NCI-H774 (cell line): ENCODE results near the gene HDAC7.
"Not testable (repeated sequence)": the region's sequence is repeated elsewhere in the genome, so short reads cannot be mapped to it uniquely, and the experiment has no call there.

ENCODE experiments used
- DNase-seq: peaks from one replicate; lab custom pipeline; 2025; lab: John Stamatoyannopoulos, UW

The HDAC7 gene

GRCh38 chr12:47828008-47828975, 8.6 kb upstream of the HDAC7 start:
- no peak for DNase-seq

GRCh38 chr12:47825173-47825639, 5.5 kb upstream of the HDAC7 start:
- DNase-seq, result no peak

- DNase-seq, result no peak
These were observed 4.9 kb upstream of the HDAC7 start for GRCh38 chr12:47824635-47825034.

GRCh38 chr12:47824198-47824597, 4.5 kb upstream of the HDAC7 start:
- DNase-seq, result no peak

- DNase-seq, result no peak
These were observed 3.9 kb upstream of the HDAC7 start for GRCh38 chr12:47823422-47824086.

- DNase-seq, result no peak
These were observed 3.2 kb upstream of the HDAC7 start for GRCh38 chr12:47822863-47823262.

- no peak for DNase-seq
These were observed 2.7 kb upstream of the HDAC7 start for GRCh38 chr12:47822401-47822800.

GRCh38 chr12:47821346-47821706, 1.6 kb upstream of the HDAC7 start:
- DNase-seq, result no peak

GRCh38 chr12:47820631-47821345, 1.1 kb upstream of the HDAC7 start:
- no peak for DNase-seq

GRCh38 chr12:47819138-47819895, 386 bp downstream of the HDAC7 start:
- DNase-seq, result no peak

- DNase-seq, result no peak
These were observed 1.1 kb downstream of the HDAC7 start for GRCh38 chr12:47818467-47819137.

GRCh38 chr12:47818007-47818376, 1.7 kb downstream of the HDAC7 start:
- DNase-seq, result no peak

- DNase-seq, result no peak
These were observed 2.3 kb downstream of the HDAC7 start for GRCh38 chr12:47817272-47818006.

GRCh38 chr12:47816403-47817271, 3.1 kb downstream of the HDAC7 start:
- DNase-seq, result no peak

- not testable (repeated sequence) for DNase-seq
These were observed 4.3 kb downstream of the HDAC7 start for GRCh38 chr12:47815447-47815846.

- no peak for DNase-seq
These were observed 5.0 kb downstream of the HDAC7 start for GRCh38 chr12:47814539-47815170.

- no peak for DNase-seq
These were observed 6.0 kb downstream of the HDAC7 start for GRCh38 chr12:47813511-47814196.

- no peak for DNase-seq
These were observed 6.7 kb downstream of the HDAC7 start for GRCh38 chr12:47812797-47813510.
